ENCODE results near the gene IRF8.
"Not testable (repeated sequence)": the region's sequence is repeated elsewhere in the genome, so short reads cannot be mapped to it uniquely, and the experiment has no call there.

IRF8 gene

DNA sequence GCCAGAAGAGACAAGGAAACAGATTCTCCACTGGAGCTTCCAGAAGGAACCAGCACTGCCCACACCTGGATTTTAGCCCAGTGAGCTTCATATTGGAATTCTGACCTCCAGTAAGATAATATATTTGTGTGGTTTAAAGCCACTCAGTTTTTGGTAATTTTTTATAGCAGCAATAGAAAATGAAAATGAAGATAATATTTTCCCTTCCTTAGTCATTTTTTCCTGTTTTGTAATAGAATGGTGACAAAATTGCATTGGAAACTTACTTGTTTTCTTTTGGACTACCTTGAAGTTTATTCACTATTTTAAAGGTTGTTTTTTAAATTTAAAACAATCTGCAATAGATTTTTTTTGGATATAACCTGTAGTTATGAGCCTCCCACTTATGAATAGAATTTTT is 29.8 kb upstream of the IRF8 start:
- FAIRE-seq, result no peak

- FAIRE-seq, result no peak
Measured at GRCh38 chr16:85869785-85870558, 29.0 kb upstream of the IRF8 start.

DNA sequence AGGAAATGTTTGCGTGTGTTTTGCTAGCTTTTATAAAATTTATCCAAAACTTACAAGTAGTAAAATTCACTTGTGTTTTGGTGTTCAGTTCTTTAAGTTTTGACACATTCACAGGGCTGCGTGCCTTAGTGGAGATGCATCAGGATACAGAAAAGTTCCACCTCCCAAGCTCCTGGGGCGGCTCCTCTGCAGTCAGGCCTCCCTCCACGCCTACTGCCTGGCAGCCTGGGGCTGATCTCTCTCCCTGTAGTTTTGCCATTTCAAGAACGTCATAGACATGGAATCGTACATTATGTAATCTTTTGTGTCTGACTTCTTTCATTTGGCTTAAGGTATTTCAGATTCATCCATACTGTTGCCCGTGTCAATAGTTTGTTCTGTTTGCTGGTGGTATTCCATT is 27.2 kb upstream of the IRF8 start:
- FAIRE-seq, result no peak

DNA sequence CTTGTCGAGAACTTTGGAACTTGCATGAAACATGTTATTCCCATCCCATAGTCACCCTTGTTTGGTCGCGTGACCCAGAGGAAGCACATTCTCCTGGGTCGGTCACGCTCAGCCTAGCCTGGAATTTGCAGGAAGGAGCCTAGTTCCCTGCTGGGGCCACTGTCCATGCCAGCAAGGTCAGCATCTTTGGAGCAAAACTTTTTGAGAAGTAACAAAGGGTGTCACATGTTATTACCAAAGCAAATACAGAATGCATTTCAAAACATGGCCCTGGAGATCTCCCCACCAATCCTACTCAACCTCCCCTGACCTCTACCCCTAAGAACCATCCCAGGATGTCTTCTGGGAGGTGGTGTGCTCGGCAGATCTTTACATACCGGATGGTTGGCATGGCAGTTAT is 26.2 kb upstream of the IRF8 start:
- FAIRE-seq, result no peak

GRCh38 chr16:85873153-85873552 is 25.8 kb upstream of the IRF8 start:
- no peak for FAIRE-seq

DNA sequence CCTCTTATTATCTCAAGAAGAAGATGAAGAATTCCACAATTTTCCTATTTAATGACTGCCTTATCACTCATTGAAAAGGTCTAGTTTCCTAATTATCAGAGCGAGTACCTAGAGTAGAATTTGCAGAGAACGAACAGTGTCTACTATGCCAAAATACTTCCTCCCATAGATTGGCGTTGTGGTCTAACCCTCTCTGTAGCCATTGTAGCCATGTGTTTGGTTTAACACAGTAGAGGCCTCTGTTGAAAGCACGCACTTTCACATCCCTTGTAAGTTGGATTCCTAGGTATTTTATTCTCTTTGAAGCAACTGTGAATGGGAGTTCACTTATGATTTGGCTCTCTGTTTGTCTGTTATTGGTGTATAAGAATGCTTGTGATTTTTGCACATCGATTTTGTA is 24.9 kb upstream of the IRF8 start:
- FAIRE-seq, result not testable (repeated sequence)

- no peak for FAIRE-seq
Measured at GRCh38 chr16:85878407-85878806, 20.6 kb upstream of the IRF8 start.

DNA sequence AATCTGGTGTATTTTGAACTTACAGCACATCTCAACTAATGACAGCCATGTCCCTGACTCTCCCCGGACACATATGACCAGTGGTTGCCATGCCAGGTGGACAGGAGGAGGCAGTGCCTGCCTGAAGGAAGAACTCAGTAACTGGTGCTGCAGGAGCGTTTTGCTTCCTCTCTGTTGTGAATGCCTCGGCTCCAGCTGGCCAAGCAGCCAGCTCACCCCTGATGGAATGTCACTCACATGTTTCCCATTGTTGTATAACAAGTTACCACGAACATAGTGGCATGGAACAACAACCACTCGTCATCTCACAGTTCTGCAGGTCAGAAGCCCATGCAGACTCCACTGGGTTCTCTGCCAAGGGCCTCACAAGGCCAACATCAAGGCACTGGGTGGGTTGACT is 20.1 kb upstream of the IRF8 start:
- FAIRE-seq, result no peak

DNA sequence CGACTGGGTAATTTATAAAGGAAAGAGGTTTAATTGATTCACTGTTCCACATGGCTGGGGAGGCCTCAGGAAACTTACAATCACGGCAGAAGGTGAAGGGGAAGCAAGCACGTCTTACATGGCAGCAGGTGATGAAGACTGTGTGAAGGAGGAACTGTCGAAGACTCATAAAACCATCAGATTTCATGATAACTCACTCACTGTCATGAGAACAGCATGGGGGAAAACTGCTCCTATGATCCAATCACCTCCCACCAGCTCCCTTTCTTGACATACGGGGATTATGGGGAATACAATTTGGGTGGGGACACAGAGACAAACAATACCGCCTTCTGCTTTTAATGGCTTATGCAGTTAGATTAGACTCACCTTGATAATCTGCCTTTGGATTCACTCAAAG is 19.4 kb upstream of the IRF8 start:
- no peak for FAIRE-seq

GRCh38 chr16:85879975-85880831 is 18.8 kb upstream of the IRF8 start:
- no peak for FAIRE-seq

DNA sequence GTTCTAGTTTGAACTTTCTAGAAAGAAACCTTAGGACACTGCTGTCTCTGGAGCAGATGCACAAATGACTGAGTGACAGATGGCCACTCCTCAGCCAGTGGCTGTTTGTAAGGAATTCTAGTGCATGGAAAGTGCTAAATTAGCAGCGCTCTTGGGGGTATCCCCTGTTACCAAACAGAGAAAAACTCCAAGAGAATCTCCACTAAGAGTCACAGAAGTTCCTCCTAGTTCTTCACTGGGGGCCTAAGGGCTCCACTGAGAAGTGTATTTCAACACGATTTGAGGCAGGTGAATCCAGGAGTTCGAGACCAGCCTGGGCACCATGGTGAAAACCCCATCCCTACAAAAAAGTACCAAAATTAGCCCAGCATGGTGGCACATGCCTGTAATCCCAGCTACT is 18.1 kb upstream of the IRF8 start:
- no peak for FAIRE-seq

GRCh38 chr16:85881436-85881835 is 17.5 kb upstream of the IRF8 start:
- no peak for FAIRE-seq

- FAIRE-seq, result no peak
Measured at GRCh38 chr16:85882181-85882810, 16.7 kb upstream of the IRF8 start.

DNA sequence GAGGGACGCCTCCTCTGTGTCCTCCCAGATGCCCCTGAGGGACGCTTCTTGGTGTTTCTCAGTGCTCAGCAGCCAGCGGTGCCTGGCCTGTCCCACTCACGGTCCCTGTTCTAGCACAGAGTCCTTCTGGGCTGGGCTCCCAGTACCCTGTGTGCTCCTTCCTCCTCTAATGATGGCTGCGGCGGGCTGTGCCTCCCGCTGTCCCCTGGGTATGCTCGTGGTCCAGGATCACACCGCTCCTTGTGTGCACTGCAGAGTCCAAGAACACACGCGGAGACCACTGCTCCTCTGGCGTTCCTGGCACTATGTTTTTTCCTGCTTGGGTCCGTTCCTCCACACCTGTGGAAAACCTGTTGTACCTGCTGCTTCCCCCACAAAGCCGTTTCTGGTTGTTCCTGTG is 15.1 kb upstream of the IRF8 start:
- no peak for FAIRE-seq

DNA sequence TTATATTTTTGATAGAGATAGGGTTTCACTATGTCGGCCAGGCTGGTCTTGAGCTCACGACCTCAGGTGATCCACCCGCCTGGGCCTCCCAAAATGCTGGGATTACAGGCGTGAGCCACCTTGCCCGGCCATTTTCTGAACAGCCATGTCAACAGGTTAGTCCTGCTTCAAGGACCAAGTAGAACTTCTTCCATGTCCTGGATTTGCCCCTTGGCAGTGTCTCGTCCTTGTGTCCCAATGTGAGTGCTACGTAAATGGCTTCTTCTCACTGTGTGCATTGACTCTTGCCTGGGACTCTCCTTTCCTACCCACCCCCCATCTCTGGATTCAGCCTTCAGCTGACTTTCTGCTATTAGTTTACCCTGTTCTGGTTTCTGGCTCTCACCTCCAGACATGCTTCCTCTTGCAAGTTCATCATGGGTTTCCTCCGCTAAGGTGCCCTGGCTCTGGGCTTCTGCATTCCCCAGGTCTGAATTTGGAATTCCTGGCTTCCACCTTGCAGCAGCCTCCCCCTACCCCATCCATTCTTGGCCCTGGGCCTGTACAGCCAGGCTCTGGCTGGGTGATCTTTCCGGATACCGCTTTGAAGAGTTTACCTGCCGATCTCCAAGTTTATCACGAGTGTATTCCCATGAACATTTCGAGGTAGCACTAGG is 14.0 kb upstream of the IRF8 start:
- FAIRE-seq, result no peak

- no peak for FAIRE-seq
Measured at GRCh38 chr16:85885537-85885936, 13.4 kb upstream of the IRF8 start.

DNA sequence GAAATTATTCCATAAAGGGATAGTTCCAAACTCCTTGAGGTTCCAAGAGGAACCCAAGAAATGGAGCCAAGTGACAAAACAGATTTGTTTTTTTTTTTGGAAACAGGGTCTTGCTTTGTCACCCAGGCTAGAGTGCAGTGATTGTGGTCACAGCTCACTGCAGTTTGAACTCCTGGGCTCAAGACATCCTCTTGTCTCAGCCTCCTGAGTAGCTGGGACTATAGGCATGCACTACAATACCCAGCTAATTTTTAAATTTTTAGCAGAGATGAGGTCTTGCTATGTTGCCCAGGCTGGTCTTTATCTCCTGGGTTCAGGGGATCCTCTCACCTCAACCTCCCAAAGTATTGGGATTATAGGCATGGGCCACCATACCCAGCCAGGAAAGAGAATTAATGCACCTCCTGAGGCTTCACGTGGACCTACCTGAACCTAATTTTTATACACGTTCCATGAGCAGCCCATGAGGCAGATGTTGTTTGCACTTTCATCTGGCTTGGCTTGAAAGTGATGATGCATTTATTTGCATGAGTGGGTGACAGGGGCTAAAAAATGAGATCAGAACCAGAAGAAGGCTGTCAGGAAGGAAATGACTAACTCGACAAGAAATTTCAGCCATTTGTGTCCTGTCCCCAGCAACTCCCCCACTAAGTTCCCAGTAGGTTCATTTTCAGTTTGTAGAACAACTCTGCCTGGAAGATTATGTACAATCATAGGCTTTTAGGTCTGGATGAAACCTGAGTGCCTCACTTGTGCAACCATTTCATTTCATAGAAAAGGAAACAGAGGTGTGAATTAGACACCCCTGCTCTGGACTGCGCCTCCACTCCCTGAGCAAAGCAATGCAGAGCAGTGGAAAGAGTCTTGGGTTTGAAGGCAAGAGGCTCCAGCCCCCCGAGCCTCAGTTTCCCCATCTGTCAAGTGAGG is 10.3 kb upstream of the IRF8 start:
- no peak for FAIRE-seq

- FAIRE-seq, result no peak
Measured at GRCh38 chr16:85891033-85891775, 7.8 kb upstream of the IRF8 start.

DNA sequence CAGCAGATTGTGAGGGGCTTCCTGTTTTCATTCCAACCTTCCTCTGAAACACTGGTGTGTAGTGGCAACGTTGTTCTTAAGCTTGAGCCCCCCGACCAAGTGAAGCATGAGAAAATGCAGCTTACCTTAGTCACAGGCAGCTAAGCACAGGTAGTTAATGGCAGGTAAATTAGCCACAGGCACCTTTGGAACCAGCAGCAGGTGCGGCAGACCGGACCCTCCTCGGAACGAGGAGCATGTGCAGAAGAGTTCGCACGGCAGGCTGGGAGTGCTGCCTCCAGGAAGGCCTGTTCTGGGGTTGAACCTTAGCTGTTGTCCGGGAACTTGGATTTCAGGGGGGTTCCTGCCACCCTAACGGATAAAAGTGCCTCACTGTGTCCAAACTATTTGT is 7.2 kb upstream of the IRF8 start:
- no peak for FAIRE-seq

GRCh38 chr16:85892760-85893159 is 6.2 kb upstream of the IRF8 start:
- no peak for FAIRE-seq

DNA sequence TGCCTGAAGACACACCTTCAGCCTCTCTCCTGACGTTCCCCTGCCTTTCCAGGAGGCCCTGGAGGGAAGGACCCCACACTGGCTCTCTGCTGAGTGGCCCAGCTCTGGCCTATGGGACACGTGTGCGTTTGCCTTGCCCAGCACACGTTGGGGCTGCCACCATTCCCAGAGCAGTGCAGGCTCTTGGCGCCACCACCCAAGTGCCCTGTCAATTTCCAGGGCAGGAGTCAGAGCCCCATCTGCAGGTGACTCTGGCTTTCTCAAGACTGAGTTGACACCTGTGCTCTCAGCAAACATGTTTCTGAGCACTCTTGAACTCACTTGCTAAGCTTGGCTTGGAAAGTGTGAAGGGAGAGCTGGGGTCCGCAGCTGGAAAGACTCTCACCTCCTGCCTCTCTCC is 4.7 kb upstream of the IRF8 start:
- no peak for FAIRE-seq

DNA sequence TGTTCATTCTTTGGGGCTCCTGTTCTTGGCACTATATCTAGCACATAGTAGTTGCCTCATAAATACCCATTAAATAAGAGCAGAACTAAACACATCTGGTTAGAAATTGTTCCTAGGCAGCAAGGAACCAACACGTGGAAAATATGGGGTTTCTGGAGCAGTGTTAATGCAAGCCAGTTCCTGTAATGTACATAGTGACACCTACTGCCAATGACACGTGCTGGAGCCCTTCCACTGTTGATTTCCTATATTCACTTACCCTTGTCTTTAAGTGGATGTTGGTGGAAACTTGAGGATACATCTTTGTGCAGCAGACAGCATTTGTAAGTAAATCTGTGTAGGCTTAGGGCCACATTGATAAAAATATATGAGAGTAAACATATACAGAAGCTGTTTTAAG is 1.6 kb upstream of the IRF8 start:
- no peak for FAIRE-seq

Measured in A204.1 (cell line).